ENCODE measurements around the gene VSX1.

Gene VSX1

GRCh38 chr20:25044660-25045342 lies 37.1 kb downstream of the VSX1 start:
- no peaks in the 10 kb centered on the region for H3K9me3 Mint-ChIP-seq
- no peaks in the 10 kb centered on the region for H3K27me3 Mint-ChIP-seq
- H3K36me3 Mint-ChIP-seq: no peaks in the 10 kb centered on the region
- peak overlapping the region; percentile 93 for H3K27ac Mint-ChIP-seq
- H3K4me1 Mint-ChIP-seq: peaks cover 50% of the 10 kb centered on the region
- ATAC-seq: no peak
- no peak overlapping the region for H3K4me3 Mint-ChIP-seq

GRCh38 chr20:25044261-25044560 lies 37.7 kb downstream of the VSX1 start:
- peaks cover 44% of the 10 kb centered on the region for H3K4me1 Mint-ChIP-seq
- H3K9me3 Mint-ChIP-seq: no peaks in the 10 kb centered on the region
- H3K27ac Mint-ChIP-seq: peak overlapping the region; percentile 93
- no peak for ATAC-seq
- H3K27me3 Mint-ChIP-seq: no peaks in the 10 kb centered on the region
- H3K4me3 Mint-ChIP-seq: no peak overlapping the region
- H3K36me3 Mint-ChIP-seq: no peaks in the 10 kb centered on the region

GRCh38 chr20:25043499-25044260 lies 38.3 kb downstream of the VSX1 start:
- H3K4me1 Mint-ChIP-seq: peaks cover 42% of the 10 kb centered on the region
- ATAC-seq: no peak
- H3K36me3 Mint-ChIP-seq: no peaks in the 10 kb centered on the region
- H3K4me3 Mint-ChIP-seq: peak overlapping the region; percentile 60
- H3K27me3 Mint-ChIP-seq: no peaks in the 10 kb centered on the region
- peak overlapping the region; percentile 93 for H3K27ac Mint-ChIP-seq
- no peaks in the 10 kb centered on the region for H3K9me3 Mint-ChIP-seq

GRCh38 chr20:25042531-25043498 lies 39.1 kb downstream of the VSX1 start:
- peaks cover 51% of the 10 kb centered on the region for H3K4me1 Mint-ChIP-seq
- peak; percentile 95 for ATAC-seq
- H3K27ac Mint-ChIP-seq: peak overlapping the region; percentile 93
- peak overlapping the region; percentile 60 for H3K4me3 Mint-ChIP-seq
- H3K36me3 Mint-ChIP-seq: no peaks in the 10 kb centered on the region
- no peaks in the 10 kb centered on the region for H3K27me3 Mint-ChIP-seq
- no peaks in the 10 kb centered on the region for H3K9me3 Mint-ChIP-seq

GRCh38 chr20:25041813-25042530 lies 40.0 kb downstream of the VSX1 start:
- Mint-ChIP-seq H3K9me3 (no peaks in the 10 kb centered on the region), H3K4me1 (peaks cover 59% of the 10 kb centered on the region), H3K36me3 (no peaks in the 10 kb centered on the region), H3K4me3 (no peak overlapping the region), H3K27me3 (no peaks in the 10 kb centered on the region), H3K27ac (peak overlapping the region; percentile 93)
- no peak for ATAC-seq

- peak overlapping the region; percentile 22 for H3K27ac Mint-ChIP-seq
These were observed 41.5 kb downstream of the VSX1 start for GRCh38 chr20:25040438-25040831.

GRCh38 chr20:25039697-25040437 lies 42.1 kb downstream of the VSX1 start:
- no peak for ATAC-seq
- H3K36me3 Mint-ChIP-seq: no peaks in the 10 kb centered on the region
- H3K4me3 Mint-ChIP-seq: no peak overlapping the region
- H3K9me3 Mint-ChIP-seq: no peaks in the 10 kb centered on the region
- H3K27ac Mint-ChIP-seq: peak overlapping the region; percentile 22
- no peaks in the 10 kb centered on the region for H3K27me3 Mint-ChIP-seq
- peaks cover 68% of the 10 kb centered on the region for H3K4me1 Mint-ChIP-seq

More at GRCh38 chr20:25040438-25040831, 41.5 kb downstream of the VSX1 start:
- Mint-ChIP-seq H3K4me1 (peaks cover 69% of the 10 kb centered on the region), H3K4me3 (no peak overlapping the region), H3K36me3 (no peaks in the 10 kb centered on the region), H3K9me3 (no peaks in the 10 kb centered on the region), H3K27me3 (no peaks in the 10 kb centered on the region)
- no peak for ATAC-seq

GRCh38 chr20:25038591-25039015 lies 43.3 kb downstream of the VSX1 start:
- no peaks in the 10 kb centered on the region for H3K27me3 Mint-ChIP-seq
- no peak overlapping the region for H3K4me3 Mint-ChIP-seq
- H3K36me3 Mint-ChIP-seq: no peaks in the 10 kb centered on the region
- H3K4me1 Mint-ChIP-seq: peaks cover 62% of the 10 kb centered on the region
- no peak for ATAC-seq
- H3K27ac Mint-ChIP-seq: peak overlapping the region; percentile 93
- H3K9me3 Mint-ChIP-seq: no peaks in the 10 kb centered on the region

GRCh38 chr20:25038103-25038410 lies 43.9 kb downstream of the VSX1 start:
- Mint-ChIP-seq H3K36me3 (no peaks in the 10 kb centered on the region), H3K4me3 (no peak overlapping the region), H3K27me3 (no peaks in the 10 kb centered on the region), H3K27ac (peak overlapping the region; percentile 93), H3K4me1 (peaks cover 60% of the 10 kb centered on the region), H3K9me3 (no peaks in the 10 kb centered on the region)
- ATAC-seq: no peak

GRCh38 chr20:25037288-25038102 lies 44.4 kb downstream of the VSX1 start:
- peak; percentile 60 for ATAC-seq
- Mint-ChIP-seq H3K4me3 (no peak overlapping the region), H3K4me1 (peaks cover 55% of the 10 kb centered on the region), H3K27ac (peak overlapping the region; percentile 93), H3K27me3 (no peaks in the 10 kb centered on the region), H3K9me3 (no peaks in the 10 kb centered on the region), H3K36me3 (no peaks in the 10 kb centered on the region)

- no peaks in the 10 kb centered on the region for H3K9me3 Mint-ChIP-seq
- H3K36me3 Mint-ChIP-seq: no peaks in the 10 kb centered on the region
- H3K27ac Mint-ChIP-seq: peak overlapping the region; percentile 93
- peak overlapping the region; percentile 63 for H3K4me3 Mint-ChIP-seq
- ATAC-seq: no peak
- H3K27me3 Mint-ChIP-seq: no peaks in the 10 kb centered on the region
- H3K4me1 Mint-ChIP-seq: peaks cover 52% of the 10 kb centered on the region
These were observed 45.5 kb downstream of the VSX1 start for GRCh38 chr20:25036331-25036936.

- Mint-ChIP-seq H3K27ac (peak overlapping the region; percentile 93), H3K36me3 (peaks cover 1% of the 10 kb centered on the region), H3K4me1 (peaks cover 52% of the 10 kb centered on the region), H3K4me3 (peak overlapping the region; percentile 63), H3K9me3 (no peaks in the 10 kb centered on the region), H3K27me3 (no peaks in the 10 kb centered on the region)
- ATAC-seq: no peak
These were observed 46.0 kb downstream of the VSX1 start for GRCh38 chr20:25035921-25036320.

- peak overlapping the region; percentile 3 for H3K27ac Mint-ChIP-seq
- no peak overlapping the region for H3K4me3 Mint-ChIP-seq
- no peaks in the 10 kb centered on the region for H3K9me3 Mint-ChIP-seq
- no peaks in the 10 kb centered on the region for H3K27me3 Mint-ChIP-seq
- H3K4me1 Mint-ChIP-seq: peaks cover 65% of the 10 kb centered on the region
- peaks cover 16% of the 10 kb centered on the region for H3K36me3 Mint-ChIP-seq
- no peak for ATAC-seq
These were observed 48.0 kb downstream of the VSX1 start for GRCh38 chr20:25033924-25034300.
